Vagina (tissue), 2 donors: Measurements from ENCODE around the gene NAV1. TPM values are rescaled to one million over a fixed set of nuclear protein-coding genes. Genes with fewer than 3 reads are reported as not detected.

Experiments
- DNase-seq, 2 donors: peaks; one replicate each; pipeline ENCODE4 v3.0.0-alpha.2; 2017; ENCODE audit errors: extremely low spot score in 2 of 2
- H3K27ac ChIP-seq: fragments of 200-600 bp; sonication (generic); one replicate; pipeline ENCODE4 v1.5.1; 2019
- H3K27me3 ChIP-seq: fragments of 200-600 bp; sonication (generic); one replicate; pipeline ENCODE4 v1.5.1; 2019
- H3K36me3 ChIP-seq, 2 donors: fragments of 200-600 bp; sonication (generic); one replicate each; pipeline ENCODE4 v1.5.1; 2017 to 2019
- H3K4me1 ChIP-seq: fragments of 200-600 bp; sonication (generic); one replicate; pipeline ENCODE4 v1.5.1; 2019
- H3K4me3 ChIP-seq, 2 donors: fragments of 200-600 bp; sonication (generic); 1 replicate in 1 of 2; 2 replicates in 1 of 2; pipeline ENCODE4 v1.5.1; 2016 to 2019
- H3K9me3 ChIP-seq: fragments of 200-600 bp; sonication (generic); one replicate; pipeline ENCODE4 v1.5.1; 2019
- CTCF ChIP-seq, 3 experiments: fragments of 450-650 bp in 2 of 3; fragments of 200-600 bp in 1 of 3; sonication (generic) in 1 of 3; IDR thresholded peaks; one replicate each; pipeline ENCODE4 v1.5.1; 2017 to 2019; ENCODE audit warnings: antibody characterized with exemption in 3 of 3, mild to moderate bottlenecking in 2 of 3, moderate library complexity in 2 of 3
- POLR2A ChIP-seq, 2 donors: fragments of 450-650 bp; IDR thresholded peaks; one replicate each; pipeline ENCODE4 v1.6.1; 2017; ENCODE audit warnings: antibody characterized with exemption in 2 of 2, mild to moderate bottlenecking in 2 of 2, moderate library complexity in 2 of 2
- POLR2AphosphoS5 ChIP-seq, 2 donors: sonication (generic); formaldehyde crosslinking; IDR thresholded peaks; one replicate each; pipeline ENCODE4 v1.9.0; 2017; ENCODE audit warnings: antibody characterized with exemption in 2 of 2, mild to moderate bottlenecking in 2 of 2, low read depth in 1 of 2; ENCODE audit not compliant: insufficient read depth in 1 of 2
- intact Hi-C: fragments of 100-400 bp; cut with DNase I; formaldehyde crosslinking; loops from one replicate; pipeline ENCODE4 v1.15.1; 2023
- total RNA-seq: library from RNA; depleted of rRNA; stranded (reverse); fragments of >200 nt; gene quantifications from one replicate; pipeline ENCODE4 v1.2.3, GENCODE V29; 2016

NAV1 gene
- total RNA-seq, 1 donor from 2014 or later: 45.9 TPM

- H3K4me1 ChIP-seq: peaks cover 2% of the 10 kb centered on the region
- H3K27me3 ChIP-seq: no peaks in the 10 kb centered on the region
- H3K36me3 ChIP-seq: no peaks in the 10 kb centered on the region
- TF ChIP-seq POLR2A (IDR thresholded peaks at IDR 0.05) (no peak), POLR2AphosphoS5 (IDR thresholded peaks at IDR 0.05; ENCODE audit: insufficient read depth in 1 of 2, low read depth in 1 of 2) (no peak), CTCF (IDR thresholded peaks at IDR 0.05) (no peak)
- intact Hi-C loops: loop anchor here (5.0 kb wide), 1 partner anchor 513 kb away; no protein-coding TSS in a partner anchor
- DNase-seq: no peak
- no peak overlapping the region for H3K4me3 ChIP-seq
- H3K9me3 ChIP-seq: no peaks in the 10 kb centered on the region
- H3K27ac ChIP-seq: no peak overlapping the region
Measured at GRCh38 chr1:201568859-201569294, 29.9 kb downstream of the NAV1 start.

- no peak for TF ChIP-seq POLR2A (IDR thresholded peaks at IDR 0.05)
- TF ChIP-seq CTCF (IDR thresholded peaks at IDR 0.05): no peak
- TF ChIP-seq POLR2AphosphoS5 (IDR thresholded peaks at IDR 0.05; ENCODE audit: insufficient read depth in 1 of 2, low read depth in 1 of 2): no peak
- Histone ChIP-seq H3K36me3 (no peaks in the 10 kb centered on the region), H3K27me3 (no peaks in the 10 kb centered on the region), H3K4me3 (no peak overlapping the region), H3K27ac (no peak overlapping the region), H3K9me3 (no peaks in the 10 kb centered on the region), H3K4me1 (no peaks in the 10 kb centered on the region)
- intact Hi-C loops: no loop called here
- no peak for DNase-seq
Measured at GRCh38 chr1:201570181-201570885, 31.4 kb downstream of the NAV1 start.

DNA sequence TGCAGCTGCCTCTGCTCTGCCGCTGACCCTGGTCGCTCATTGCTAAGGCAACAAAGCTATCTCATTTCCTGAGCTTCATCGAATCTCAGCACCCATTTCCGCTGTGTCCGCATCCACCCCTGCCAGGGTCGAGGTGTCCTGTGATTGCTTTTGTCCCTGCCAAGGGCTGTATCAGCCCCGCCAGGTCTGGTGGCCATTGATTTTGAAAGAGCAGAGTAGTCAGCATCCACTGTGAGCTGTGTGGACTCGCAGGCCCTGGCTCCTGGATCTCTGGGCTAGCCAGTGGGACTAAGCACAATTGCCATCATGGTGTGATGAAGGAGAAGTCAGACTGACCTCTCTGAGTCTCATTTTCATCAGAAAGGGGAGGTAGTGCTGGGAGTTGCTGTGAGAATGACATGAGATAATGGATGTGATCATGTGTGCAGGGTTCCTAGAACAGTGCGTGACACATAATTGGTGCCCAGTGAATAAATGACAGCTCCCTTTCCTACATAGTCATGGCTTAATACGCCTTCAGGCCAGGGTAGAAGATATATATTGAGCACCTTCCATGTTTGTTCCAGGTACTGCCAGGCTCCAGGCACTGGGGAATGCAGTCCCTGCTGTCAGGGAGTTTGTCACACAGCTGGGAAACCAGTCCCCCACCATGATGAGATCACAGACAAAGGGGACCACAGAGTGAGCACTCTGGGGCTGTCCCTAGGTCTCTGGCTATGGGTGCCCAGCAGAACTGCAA lies 32.1 kb downstream of the NAV1 start:
- intact Hi-C loops: no loop called here
- no peak for TF ChIP-seq POLR2A (IDR thresholded peaks at IDR 0.05)
- H3K27me3 ChIP-seq: no peaks in the 10 kb centered on the region
- H3K36me3 ChIP-seq: no peaks in the 10 kb centered on the region
- DNase-seq: no peak
- H3K27ac ChIP-seq: no peak overlapping the region
- no peaks in the 10 kb centered on the region for H3K4me1 ChIP-seq
- H3K4me3 ChIP-seq: no peak overlapping the region
- H3K9me3 ChIP-seq: no peaks in the 10 kb centered on the region

DNA sequence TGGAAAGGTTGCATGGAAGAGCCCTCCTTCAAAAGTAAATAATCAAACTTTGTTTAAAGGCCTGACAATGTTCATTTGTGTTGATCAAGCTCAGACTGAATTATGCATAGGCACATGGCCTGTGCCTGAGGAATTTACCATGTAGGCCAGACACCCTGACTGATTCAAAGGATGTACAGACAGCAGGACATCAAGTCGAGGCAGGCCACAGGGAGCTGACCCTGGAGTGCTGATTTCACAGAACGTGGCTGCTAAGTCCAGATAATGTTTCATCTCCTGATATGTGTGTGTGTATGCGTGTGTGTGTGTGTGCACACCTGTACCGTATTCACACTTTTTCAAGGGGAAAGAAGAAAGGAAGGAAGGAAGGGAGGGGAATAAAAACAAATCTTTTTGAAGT lies 34.1 kb downstream of the NAV1 start:
- Histone ChIP-seq H3K9me3 (no peaks in the 10 kb centered on the region), H3K4me3 (no peak overlapping the region), H3K27me3 (no peaks in the 10 kb centered on the region), H3K27ac (no peak overlapping the region), H3K4me1 (no peaks in the 10 kb centered on the region), H3K36me3 (no peaks in the 10 kb centered on the region)
- intact Hi-C loops: no loop called here
- TF ChIP-seq CTCF (IDR thresholded peaks at IDR 0.05): no peak
- TF ChIP-seq POLR2A (IDR thresholded peaks at IDR 0.05): no peak
- TF ChIP-seq POLR2AphosphoS5 (IDR thresholded peaks at IDR 0.05; ENCODE audit: insufficient read depth in 1 of 2, low read depth in 1 of 2): no peak
- DNase-seq: no peak

DNA sequence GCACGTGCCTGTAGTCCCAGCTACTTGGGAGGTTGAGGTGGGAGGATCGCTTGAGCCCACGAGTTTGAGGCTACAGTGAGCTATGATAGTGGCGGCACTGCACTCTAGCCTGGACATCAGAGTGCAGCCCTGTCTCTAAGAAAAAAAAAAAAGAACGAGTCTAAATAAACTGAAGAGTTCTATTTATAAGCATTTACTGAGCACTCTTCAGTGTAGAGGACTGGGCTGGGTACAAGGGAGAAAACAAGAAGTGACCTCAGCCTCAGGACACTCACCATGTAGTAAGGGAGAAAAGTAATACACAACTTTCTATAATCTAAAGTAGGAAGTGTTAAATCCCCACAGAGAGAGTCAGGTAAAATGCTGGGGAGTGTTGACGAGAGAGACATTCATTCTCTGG lies 35.0 kb downstream of the NAV1 start:
- H3K27ac ChIP-seq: no peak overlapping the region
- H3K27me3 ChIP-seq: no peaks in the 10 kb centered on the region
- no peak for DNase-seq
- TF ChIP-seq CTCF (IDR thresholded peaks at IDR 0.05) (no peak), POLR2A (IDR thresholded peaks at IDR 0.05) (no peak), POLR2AphosphoS5 (IDR thresholded peaks at IDR 0.05; ENCODE audit: insufficient read depth in 1 of 2, low read depth in 1 of 2) (no peak)
- H3K36me3 ChIP-seq: no peaks in the 10 kb centered on the region
- H3K4me3 ChIP-seq: no peak overlapping the region
- intact Hi-C loops: no loop called here
- no peaks in the 10 kb centered on the region for H3K9me3 ChIP-seq
- H3K4me1 ChIP-seq: no peaks in the 10 kb centered on the region
